ENCODE measurements around the gene ARPC5.
"Not testable (repeated sequence)": the region's sequence is repeated elsewhere in the genome, so short reads cannot be mapped to it uniquely, and the experiment has no call there.

Gene ARPC5

GRCh38 chr1:183632114-183632513 is 3.5 kb downstream of the ARPC5 start:
- Histone ChIP-seq H3K9me2 (replicated peaks; ENCODE audit: control insufficient read depth, low read length) (no peaks in the 10 kb centered on the region), H4K20me1 (ENCODE audit: control insufficient read depth, insufficient read depth, low read depth, low read length) (peaks cover 16% of the 10 kb centered on the region), H3K4me1 (ENCODE audit: control insufficient read depth, low read length) (peaks cover 34% of the 10 kb centered on the region), H3F3A (ENCODE audit: control insufficient read depth, insufficient read depth) (peaks cover 16% of the 10 kb centered on the region), H3K4me3 (ENCODE audit: low read length) (no peak overlapping the region), H3K27ac (ENCODE audit: low read depth, low read length) (no peak overlapping the region), H3K27me3 (ENCODE audit: control insufficient read depth, low read length) (peaks cover 9% of the 10 kb centered on the region), H3K9me3 (ENCODE audit: control insufficient read depth, insufficient read depth, low read length) (no peaks in the 10 kb centered on the region), H3K4me2 (ENCODE audit: low read length) (peak overlapping the region; percentile 68), H3K79me2 (ENCODE audit: control insufficient read depth, low read length) (peaks cover 65% of the 10 kb centered on the region), H3K36me3 (ENCODE audit: control insufficient read depth, low read length) (peaks cover 62% of the 10 kb centered on the region)
- TF ChIP-seq, protein P1, sequence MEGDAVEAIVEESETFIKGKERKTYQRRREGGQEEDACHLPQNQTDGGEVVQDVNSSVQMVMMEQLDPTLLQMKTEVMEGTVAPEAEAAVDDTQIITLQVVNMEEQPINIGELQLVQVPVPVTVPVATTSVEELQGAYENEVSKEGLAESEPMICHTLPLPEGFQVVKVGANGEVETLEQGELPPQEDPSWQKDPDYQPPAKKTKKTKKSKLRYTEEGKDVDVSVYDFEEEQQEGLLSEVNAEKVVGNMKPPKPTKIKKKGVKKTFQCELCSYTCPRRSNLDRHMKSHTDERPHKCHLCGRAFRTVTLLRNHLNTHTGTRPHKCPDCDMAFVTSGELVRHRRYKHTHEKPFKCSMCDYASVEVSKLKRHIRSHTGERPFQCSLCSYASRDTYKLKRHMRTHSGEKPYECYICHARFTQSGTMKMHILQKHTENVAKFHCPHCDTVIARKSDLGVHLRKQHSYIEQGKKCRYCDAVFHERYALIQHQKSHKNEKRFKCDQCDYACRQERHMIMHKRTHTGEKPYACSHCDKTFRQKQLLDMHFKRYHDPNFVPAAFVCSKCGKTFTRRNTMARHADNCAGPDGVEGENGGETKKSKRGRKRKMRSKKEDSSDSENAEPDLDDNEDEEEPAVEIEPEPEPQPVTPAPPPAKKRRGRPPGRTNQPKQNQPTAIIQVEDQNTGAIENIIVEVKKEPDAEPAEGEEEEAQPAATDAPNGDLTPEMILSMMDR (IDR thresholded peaks at IDR 0.05; ENCODE audit: low read depth, low read length, poor library complexity, severe bottlenecking), result no peak
- no peak for TF ChIP-seq EZH2phosphoT487 (IDR thresholded peaks at IDR 0.05; ENCODE audit: borderline replicate concordance, low read length)

DNA sequence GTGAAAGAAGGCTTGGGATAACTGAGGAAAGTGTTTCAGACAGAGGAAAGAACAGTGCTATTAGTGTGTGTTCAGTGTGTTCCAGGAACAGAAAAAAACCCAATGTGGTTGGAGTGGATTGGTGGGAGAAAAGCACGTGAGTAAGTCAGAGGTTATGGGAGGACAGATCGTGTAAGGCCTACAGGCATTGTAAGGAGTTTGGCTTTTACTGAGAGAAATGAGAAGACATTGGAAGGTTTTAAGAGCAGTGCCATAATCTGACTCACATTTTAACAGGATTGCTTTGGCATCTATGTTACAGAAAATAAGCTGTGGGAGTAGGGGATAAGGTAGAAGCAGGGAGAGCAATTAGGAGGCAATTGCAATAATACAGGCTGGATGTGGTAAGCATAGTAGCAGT is 4.8 kb downstream of the ARPC5 start:
- H3K4me3 ChIP-seq (ENCODE audit: low read length), result no peak overlapping the region
- peaks cover 20% of the 10 kb centered on the region for H3F3A ChIP-seq (ENCODE audit: control insufficient read depth, insufficient read depth)
- H3K9me2 ChIP-seq (replicated peaks; ENCODE audit: control insufficient read depth, low read length), result no peaks in the 10 kb centered on the region
- H3K4me2 ChIP-seq (ENCODE audit: low read length), result no peak overlapping the region
- peaks cover 65% of the 10 kb centered on the region for H3K79me2 ChIP-seq (ENCODE audit: control insufficient read depth, low read length)
- H3K27me3 ChIP-seq (ENCODE audit: control insufficient read depth, low read length), result no peaks in the 10 kb centered on the region
- no peak overlapping the region for H3K27ac ChIP-seq (ENCODE audit: low read depth, low read length)
- peaks cover 16% of the 10 kb centered on the region for H4K20me1 ChIP-seq (ENCODE audit: control insufficient read depth, insufficient read depth, low read depth, low read length)
- H3K9me3 ChIP-seq (ENCODE audit: control insufficient read depth, insufficient read depth, low read length), result no peaks in the 10 kb centered on the region
- no peak for TF ChIP-seq EZH2phosphoT487 (IDR thresholded peaks at IDR 0.05; ENCODE audit: borderline replicate concordance, low read length)
- TF ChIP-seq, protein P1 (IDR thresholded peaks at IDR 0.05; ENCODE audit: low read depth, low read length, poor library complexity, severe bottlenecking), result no peak
- peaks cover 24% of the 10 kb centered on the region for H3K4me1 ChIP-seq (ENCODE audit: control insufficient read depth, low read length)
- peaks cover 76% of the 10 kb centered on the region for H3K36me3 ChIP-seq (ENCODE audit: control insufficient read depth, low read length)

DNA sequence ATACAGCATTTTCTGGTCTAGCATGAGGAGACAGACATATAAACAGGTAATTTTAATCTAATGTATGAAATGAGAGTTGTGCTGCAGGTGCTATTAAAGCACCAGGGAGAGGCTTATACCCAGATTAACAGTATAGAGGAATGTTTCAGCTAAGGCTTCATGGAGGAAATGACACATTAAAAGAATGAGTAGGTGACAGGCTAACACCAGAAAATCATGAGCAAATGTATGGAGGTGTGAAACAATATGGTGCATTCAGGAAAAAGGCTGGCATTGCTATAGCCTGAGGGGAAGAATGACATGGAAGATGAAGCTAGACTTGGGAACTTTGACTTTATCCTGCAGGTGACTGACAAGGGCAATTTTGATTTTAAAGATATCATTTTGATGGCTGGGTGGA is 7.0 kb downstream of the ARPC5 start:
- Histone ChIP-seq H3K4me3 (ENCODE audit: low read length) (no peak overlapping the region), H3K4me1 (ENCODE audit: control insufficient read depth, low read length) (peaks cover 16% of the 10 kb centered on the region), H3K27me3 (ENCODE audit: control insufficient read depth, low read length) (no peaks in the 10 kb centered on the region), H4K20me1 (ENCODE audit: control insufficient read depth, insufficient read depth, low read depth, low read length) (peaks cover 21% of the 10 kb centered on the region), H3K9me3 (ENCODE audit: control insufficient read depth, insufficient read depth, low read length) (no peaks in the 10 kb centered on the region), H3K36me3 (ENCODE audit: control insufficient read depth, low read length) (peaks cover 84% of the 10 kb centered on the region), H3K9me2 (replicated peaks; ENCODE audit: control insufficient read depth, low read length) (no peaks in the 10 kb centered on the region), H3F3A (ENCODE audit: control insufficient read depth, insufficient read depth) (peaks cover 14% of the 10 kb centered on the region), H3K79me2 (ENCODE audit: control insufficient read depth, low read length) (peaks cover 44% of the 10 kb centered on the region), H3K4me2 (ENCODE audit: low read length) (no peak overlapping the region), H3K27ac (ENCODE audit: low read depth, low read length) (no peak overlapping the region)
- TF ChIP-seq EZH2phosphoT487 (IDR thresholded peaks at IDR 0.05; ENCODE audit: borderline replicate concordance, low read length), result no peak
- TF ChIP-seq, protein P1 (IDR thresholded peaks at IDR 0.05; ENCODE audit: low read depth, low read length, poor library complexity, severe bottlenecking), result no peak

DNA sequence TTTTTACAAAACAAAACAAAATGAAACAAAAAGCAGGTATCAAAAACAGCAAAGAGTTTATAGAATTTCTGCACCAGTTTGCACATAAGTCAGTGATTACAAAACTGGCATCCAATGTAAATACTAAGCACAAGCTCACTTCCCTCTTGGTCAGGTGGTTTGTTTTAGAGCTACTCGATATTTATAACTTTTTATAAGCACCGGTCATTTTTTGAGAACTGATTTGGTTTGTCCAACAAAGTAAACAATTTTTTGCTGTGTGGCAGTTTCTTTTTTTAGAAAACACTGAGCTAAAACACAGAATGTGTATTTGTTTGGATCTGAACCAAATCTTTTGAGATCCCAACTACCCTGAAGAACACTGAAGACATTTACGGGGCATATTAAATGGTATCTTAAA is 9.3 kb downstream of the ARPC5 start:
- H3K9me3 ChIP-seq (ENCODE audit: control insufficient read depth, insufficient read depth, low read length); H3K4me1 ChIP-seq (ENCODE audit: control insufficient read depth, low read length); H3K27me3 ChIP-seq (ENCODE audit: control insufficient read depth, low read length); H3K27ac ChIP-seq (ENCODE audit: low read depth, low read length); H3K4me3 ChIP-seq (ENCODE audit: low read length); H3K4me2 ChIP-seq (ENCODE audit: low read length); H3K9me2 ChIP-seq (replicated peaks; ENCODE audit: control insufficient read depth, low read length): not testable (repeated sequence)
- peaks cover 64% of the 10 kb centered on the region for H3K36me3 ChIP-seq (ENCODE audit: control insufficient read depth, low read length)
- H4K20me1 ChIP-seq (ENCODE audit: control insufficient read depth, insufficient read depth, low read depth, low read length), result peaks cover 12% of the 10 kb centered on the region; the same call in 1 of the 2 replicates
- H3F3A ChIP-seq (ENCODE audit: control insufficient read depth, insufficient read depth), result peaks cover 14% of the 10 kb centered on the region
- H3K79me2 ChIP-seq (ENCODE audit: control insufficient read depth, low read length), result peaks cover 23% of the 10 kb centered on the region

Measured in DOHH2 (cell line).